ENCODE results near the gene KRT7. TPM values are rescaled to one million over a fixed set of nuclear protein-coding genes. Genes with fewer than 3 reads are reported as not detected.
"Not testable (repeated sequence)": the region's sequence is repeated elsewhere in the genome, so short reads cannot be mapped to it uniquely, and the experiment has no call there.

Gene KRT7
- total and polyA plus RNA-seq, 12 donors = 0.33 to 34.8 (median 8.4) TPM

- H3K4me1 ChIP-seq (replicated peaks in 1 of 2); H3K4me3 ChIP-seq; intact Hi-C loops (cut with DNase I); H3K9me3 ChIP-seq (replicated peaks in 1 of 3); H3K27ac ChIP-seq; H3K36me3 ChIP-seq (replicated peaks in 1 of 2); H3K27me3 ChIP-seq: not testable (repeated sequence)
- DNase-seq = peak in 1 of 7 donors; percentile 13
- WGBS, 4 donors = 81 to 91% (median 86%) methylated on average over 13 to 17 of the region's 17 CpGs
Measured at GRCh38 chr12:52287816-52288805, 55.1 kb downstream of the KRT7 start.

- H3K27me3 ChIP-seq; H3K36me3 ChIP-seq (replicated peaks in 1 of 2); H3K4me1 ChIP-seq (replicated peaks in 1 of 2); intact Hi-C loops (cut with DNase I); H3K4me3 ChIP-seq; DNase-seq; H3K27ac ChIP-seq; H3K9me3 ChIP-seq (replicated peaks in 1 of 3): not testable (repeated sequence)
- no CpG with 5 or more reads among the region's 5 CpGs for WGBS, 4 donors
Measured at GRCh38 chr12:52290483-52291134, 57.6 kb downstream of the KRT7 start.

- no peak within 1 kb of the TSS for H3K4me3 ChIP-seq
- intact Hi-C loops (cut with DNase I) = no loop called here
- no peaks in the 10 kb centered on the region for H3K9me3 ChIP-seq (replicated peaks in 1 of 3)
- H3K4me1 ChIP-seq (replicated peaks in 1 of 2) = no peaks in the 10 kb centered on the region
- no peaks in the 10 kb centered on the region for H3K27me3 ChIP-seq
- H3K36me3 ChIP-seq (replicated peaks in 1 of 2) = no peaks in the 10 kb centered on the region
- TF ChIP-seq POLR2A (IDR thresholded peaks at IDR 0.05) (no peak), CTCF (IDR thresholded peaks at IDR 0.05) (no peak)
- no peak within 1 kb of the TSS for H3K27ac ChIP-seq
- WGBS, 4 donors = 41 to 64% (median 56%) methylated on average over 7 to 23 of the region's 32 CpGs
- no peak for DNase-seq
Measured at GRCh38 chr12:52291267-52291935, 58.4 kb downstream of the KRT7 start, which contains the start of gene KRT81. KRT81 (minus strand) TSS chr12:52291534; CDS start chr12:52291465, 69 bp downstream.

- WGBS, 4 donors = 73 to 95% (median 85%) methylated on average over 1 of the region's 1 CpG
- intact Hi-C loops (cut with DNase I) = no loop called here
- TF ChIP-seq POLR2A (IDR thresholded peaks at IDR 0.05) = no peak
- TF ChIP-seq CTCF (IDR thresholded peaks at IDR 0.05) = no peak
- H3K36me3 ChIP-seq (replicated peaks in 1 of 2) = no peaks in the 10 kb centered on the region
- no peaks in the 10 kb centered on the region for H3K4me1 ChIP-seq (replicated peaks in 1 of 2)
- H3K4me3 ChIP-seq = no peak overlapping the region
- no peak overlapping the region for H3K27ac ChIP-seq
- peak in 1 of 7 donors; percentile 34 for DNase-seq
- no peaks in the 10 kb centered on the region for H3K9me3 ChIP-seq (replicated peaks in 1 of 3)
- no peaks in the 10 kb centered on the region for H3K27me3 ChIP-seq
Measured at GRCh38 chr12:52293926-52294325, 60.9 kb downstream of the KRT7 start.

- Histone ChIP-seq H3K27ac (no peak overlapping the region), H3K36me3 (replicated peaks in 1 of 2) (no peaks in the 10 kb centered on the region), H3K27me3 (no peaks in the 10 kb centered on the region), H3K9me3 (replicated peaks in 1 of 3) (no peaks in the 10 kb centered on the region), H3K4me1 (replicated peaks in 1 of 2) (no peaks in the 10 kb centered on the region), H3K4me3 (no peak overlapping the region)
- intact Hi-C loops (cut with DNase I) = no loop called here
- TF ChIP-seq CTCF (IDR thresholded peaks at IDR 0.05) (no peak), POLR2A (IDR thresholded peaks at IDR 0.05) (no peak)
- WGBS, 4 donors = 48 to 66% (median 52%) methylated on average over 1 of the region's 1 CpG
- DNase-seq = no peak
Measured at GRCh38 chr12:52294803-52295202, 61.8 kb downstream of the KRT7 start.
